GM18502 (cell line): ENCODE results near the gene CCDC91.
"Not testable (repeated sequence)": the region's sequence is repeated elsewhere in the genome, so short reads cannot be mapped to it uniquely, and the experiment has no call there.

Source experiments
- ATAC-seq: cut with Tn5 transposase; IDR thresholded peaks from one replicate; pipeline ENCODE4 v1.9.1; 2021; ENCODE audit warnings: mild to moderate bottlenecking; ENCODE audit not compliant: unreplicated experiment, poor library complexity

CCDC91 gene

DNA sequence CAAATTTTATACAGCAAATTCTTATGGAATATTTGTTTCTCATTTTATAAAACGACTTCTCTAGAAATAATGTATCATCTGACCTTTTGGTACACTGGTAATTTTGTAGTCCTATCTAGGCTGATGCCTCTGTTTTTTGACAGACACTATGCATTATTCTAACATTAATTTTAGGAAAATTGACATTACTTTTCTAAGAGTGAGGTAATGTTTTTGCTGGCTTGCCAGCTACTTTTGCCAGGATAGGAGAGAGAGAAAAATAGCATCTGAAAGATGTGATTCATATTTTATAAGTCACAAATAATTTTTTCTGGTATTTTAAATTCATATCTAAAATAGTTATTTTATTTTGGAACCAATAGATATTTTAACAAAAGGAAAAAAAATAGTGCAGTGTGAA is 153.5 kb downstream of the CCDC91 start:
- ATAC-seq, result no peak

DNA sequence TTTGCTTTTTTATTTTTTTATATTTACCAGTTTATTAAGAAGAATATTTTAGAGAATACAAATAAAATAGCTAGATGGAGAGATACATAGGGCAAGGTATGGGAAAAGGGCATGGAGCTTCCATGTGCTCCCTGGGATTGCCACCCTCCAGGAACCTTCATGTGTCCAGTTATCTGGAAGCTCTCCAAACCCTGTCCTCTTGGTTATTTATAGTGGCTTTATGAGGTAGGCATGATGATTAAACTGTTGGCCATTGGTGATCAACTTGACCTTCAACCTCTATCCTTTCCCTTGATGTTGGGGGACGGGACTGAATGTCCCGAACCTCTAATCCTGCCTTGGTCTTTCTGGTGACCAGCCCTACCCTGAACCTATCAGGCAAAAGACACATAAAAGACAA is 156.3 kb downstream of the CCDC91 start:
- no peak for ATAC-seq

DNA sequence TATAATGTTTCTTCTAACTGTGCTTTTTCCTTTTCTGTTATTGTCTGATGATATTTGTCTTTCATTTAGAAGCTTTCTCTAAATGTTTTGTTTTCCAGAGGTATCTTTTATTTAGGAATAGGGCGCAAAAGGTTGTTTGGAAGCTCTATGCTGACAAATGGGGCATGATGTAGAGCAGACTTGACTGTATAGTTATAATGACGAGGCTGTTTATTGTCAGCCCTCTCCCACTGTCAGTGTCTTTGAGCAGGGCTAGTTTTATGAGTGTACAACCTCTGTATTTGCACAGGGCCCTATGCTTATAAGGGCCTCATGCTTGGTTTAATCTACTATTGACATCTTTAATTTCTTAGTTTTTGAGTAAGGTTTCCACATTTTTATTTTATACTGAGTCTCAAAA is 158.9 kb downstream of the CCDC91 start:
- no peak for ATAC-seq

DNA sequence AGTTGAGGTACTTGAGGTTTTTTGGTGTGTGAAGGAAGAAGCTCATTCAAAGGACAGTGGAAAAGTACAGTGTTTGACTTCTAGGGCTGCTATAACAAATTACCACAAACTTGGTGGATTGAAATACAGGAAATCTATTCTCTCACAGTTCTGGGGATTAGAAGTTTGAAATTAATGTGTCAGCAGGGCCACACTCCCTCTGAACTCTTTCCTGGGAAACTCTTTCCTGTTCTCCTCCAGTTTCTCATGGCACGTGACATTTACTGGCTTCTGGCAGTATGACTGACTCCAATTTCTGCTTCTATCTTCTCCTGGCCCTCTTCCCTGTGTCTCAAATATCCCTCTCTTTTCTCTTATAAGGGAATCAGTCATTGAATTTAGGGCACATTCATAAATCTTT is 160.2 kb downstream of the CCDC91 start:
- no peak for ATAC-seq

DNA sequence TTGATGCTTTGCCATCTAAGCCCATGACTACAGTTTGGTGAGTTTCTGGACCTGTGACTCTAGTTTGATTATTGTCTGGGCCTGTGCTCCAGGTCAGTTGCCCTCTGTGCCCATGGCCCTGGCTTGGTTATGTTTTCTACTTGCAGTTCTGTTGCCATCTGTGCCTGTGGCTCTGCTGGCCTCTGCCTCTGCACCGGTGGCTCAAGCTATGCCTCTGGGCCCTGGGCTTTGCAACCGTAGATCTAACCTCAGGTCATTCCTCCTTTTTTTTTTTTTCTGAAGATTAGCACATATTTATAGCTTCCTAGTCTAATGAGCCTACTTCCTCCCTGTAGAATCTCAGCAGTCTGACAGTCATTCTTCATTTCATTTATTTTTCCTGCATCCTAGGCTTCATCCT is 161.2 kb downstream of the CCDC91 start:
- ATAC-seq, result no peak

DNA sequence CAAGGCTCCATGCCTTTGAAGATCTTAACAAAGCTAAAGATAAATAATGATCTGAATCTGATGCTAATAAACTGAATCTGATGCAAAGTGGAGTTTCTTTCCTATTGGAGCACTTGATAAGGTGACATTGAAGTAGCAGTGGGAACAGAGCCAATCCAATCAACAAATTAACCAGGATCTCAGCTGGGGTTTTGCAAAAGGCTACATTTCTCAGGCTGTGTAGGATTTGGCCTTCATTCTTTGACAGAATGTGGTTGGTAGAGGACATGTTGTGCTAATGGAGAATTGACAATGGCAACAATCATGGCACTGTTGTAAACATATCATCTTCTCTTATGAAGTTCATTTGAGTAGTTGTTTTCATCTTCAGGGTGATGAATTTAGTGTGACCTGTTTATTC is 164.9 kb downstream of the CCDC91 start:
- ATAC-seq, result no peak

DNA sequence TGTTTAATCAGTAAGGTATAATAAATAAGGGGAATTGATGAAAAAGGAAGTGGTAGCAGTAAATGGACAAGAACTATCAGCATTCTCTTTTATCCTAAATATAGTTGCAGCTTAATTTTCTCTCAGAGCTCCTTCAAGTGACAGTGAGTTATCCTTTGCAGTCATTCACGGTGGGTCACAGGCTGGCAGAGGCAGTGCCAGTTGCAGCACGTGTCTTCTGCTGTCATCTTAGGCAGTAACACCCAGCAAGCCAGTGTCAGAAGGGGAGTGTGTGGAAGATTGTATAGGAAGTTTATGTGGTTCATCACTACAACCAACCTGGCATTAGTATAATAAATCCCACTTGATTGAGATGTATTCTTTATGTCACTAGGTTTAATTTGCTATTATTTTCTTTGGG is 170.0 kb downstream of the CCDC91 start:
- no peak for ATAC-seq

DNA sequence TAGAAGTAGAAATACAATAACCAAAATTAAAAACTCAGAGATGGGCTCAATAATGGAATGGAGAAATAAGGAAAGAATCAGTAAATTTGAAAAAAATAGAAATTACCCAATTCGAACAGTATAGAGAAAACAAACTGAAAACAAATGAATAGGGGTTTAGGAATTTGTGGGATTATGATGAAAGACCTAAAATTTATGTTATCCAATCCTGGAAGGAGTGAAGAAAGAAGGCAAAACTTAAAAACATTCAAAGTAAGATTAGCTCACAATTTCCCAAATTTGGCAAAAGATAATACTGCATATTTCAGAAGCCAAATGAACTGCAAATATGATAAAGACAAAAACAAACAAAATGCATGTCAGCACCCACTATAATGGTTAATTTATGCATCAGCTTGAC is 177.1 kb downstream of the CCDC91 start:
- ATAC-seq, result no peak

DNA sequence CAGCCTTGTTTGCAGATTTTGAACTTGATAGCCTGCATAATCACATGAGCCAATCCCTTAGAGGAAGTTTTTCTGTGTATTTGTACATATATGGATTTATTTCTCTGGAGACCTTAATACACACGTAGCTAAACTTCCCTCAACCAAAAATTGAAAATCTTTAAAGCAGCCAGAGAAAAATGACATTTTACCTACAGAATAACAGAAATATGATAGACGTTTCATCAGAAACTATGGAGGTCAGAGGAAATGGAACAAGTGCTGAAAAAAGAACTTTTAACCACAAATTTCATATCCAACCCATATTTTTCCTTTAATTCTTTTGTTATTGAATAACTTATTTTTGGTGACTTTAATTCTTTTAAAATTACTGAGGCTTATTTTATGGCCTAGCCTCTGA is 177.7 kb downstream of the CCDC91 start:
- ATAC-seq, result no peak

DNA sequence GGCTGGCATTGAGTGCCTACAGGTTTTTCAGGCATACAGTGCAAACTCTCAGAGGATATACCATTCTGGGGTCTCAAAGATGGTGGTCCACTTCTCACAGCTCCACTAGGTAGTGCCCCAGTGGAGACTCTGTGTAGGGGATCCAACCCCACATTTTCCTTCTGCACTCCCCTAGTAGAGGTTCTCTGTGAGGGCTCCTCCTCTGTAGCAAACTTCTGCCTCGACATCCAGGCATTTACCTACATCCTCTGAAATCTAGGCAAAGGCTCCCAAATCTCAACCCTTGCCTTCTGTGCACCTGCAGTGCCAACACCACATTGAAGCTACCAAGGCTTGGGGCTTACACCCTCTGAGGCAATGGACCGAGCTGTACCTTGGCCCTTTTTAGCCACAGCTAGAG is 179.2 kb downstream of the CCDC91 start:
- ATAC-seq, result no peak

DNA sequence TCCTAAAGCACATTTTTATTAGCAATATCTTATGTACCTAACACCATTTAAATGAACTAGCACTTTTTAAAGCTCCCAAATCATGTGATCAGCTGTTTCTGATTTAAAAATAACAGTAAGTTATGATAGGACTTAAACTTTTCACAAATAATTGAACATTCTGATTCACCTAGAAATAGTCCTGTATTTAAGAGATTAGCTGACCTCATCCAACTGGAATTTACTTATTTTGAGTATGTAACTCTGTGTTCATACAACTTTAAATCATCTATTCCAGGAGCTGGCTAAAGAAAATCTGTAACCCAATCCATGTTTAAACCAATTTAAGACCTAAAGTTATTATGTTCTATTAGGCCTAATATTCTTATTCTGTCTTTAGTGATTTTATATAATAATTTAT is 184.3 kb downstream of the CCDC91 start:
- ATAC-seq, result no peak

DNA sequence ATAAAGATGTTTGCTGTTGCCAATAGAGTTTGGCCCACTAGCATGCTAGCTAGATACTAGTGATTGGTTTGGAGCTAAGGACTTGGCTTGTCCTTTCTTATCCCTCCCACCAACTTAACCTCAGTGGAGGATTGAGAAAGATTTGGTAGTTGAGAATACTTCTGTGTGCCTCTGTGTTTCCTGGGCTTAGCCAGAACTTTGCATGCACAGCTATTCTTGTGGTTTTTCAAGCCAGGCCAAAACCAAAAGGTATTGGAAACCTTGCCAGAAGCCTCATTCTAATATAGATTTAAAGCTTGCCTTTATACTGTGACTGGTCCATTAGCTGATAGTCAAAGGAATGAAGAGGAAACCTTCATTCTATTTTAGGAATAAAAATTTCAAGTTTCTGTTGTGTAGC is 188.5 kb downstream of the CCDC91 start:
- ATAC-seq, result no peak

DNA sequence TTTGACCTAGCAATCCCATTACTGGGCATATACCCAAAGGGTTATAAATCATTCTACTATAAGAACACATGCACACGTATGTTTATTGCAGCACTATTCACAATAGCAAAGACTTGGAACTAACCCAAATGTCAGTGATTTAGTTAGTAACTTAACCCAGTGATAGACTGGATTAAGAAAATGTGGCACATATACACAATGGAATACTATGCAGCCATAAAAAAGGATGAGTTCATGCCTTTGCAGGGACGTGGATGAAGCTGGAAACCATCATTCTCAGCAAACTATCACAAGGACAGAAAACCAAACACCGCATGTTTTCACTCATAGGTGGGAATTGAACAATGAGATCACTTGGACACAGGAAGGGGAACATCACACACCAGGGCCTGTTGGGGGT is 189.5 kb downstream of the CCDC91 start:
- not testable (repeated sequence) for ATAC-seq

DNA sequence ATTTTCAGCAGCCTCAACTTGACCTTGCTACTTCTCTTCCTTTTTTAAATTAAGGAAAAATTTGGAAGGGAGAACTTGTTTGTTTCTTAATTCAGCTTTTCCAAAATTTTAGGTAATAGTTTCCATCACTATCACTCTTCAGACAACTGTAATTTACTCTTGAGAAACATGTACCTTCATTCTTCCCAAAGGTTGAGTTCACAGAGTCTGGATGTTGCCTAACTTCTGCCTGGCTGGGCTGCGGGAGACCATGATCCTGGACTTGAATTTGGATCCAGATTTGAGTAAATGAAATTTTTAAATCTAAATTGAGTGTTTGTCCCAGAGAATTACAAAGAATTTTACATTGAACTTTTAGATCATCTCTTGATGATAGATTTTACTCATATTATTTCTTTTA is 193.1 kb downstream of the CCDC91 start:
- no peak for ATAC-seq

DNA sequence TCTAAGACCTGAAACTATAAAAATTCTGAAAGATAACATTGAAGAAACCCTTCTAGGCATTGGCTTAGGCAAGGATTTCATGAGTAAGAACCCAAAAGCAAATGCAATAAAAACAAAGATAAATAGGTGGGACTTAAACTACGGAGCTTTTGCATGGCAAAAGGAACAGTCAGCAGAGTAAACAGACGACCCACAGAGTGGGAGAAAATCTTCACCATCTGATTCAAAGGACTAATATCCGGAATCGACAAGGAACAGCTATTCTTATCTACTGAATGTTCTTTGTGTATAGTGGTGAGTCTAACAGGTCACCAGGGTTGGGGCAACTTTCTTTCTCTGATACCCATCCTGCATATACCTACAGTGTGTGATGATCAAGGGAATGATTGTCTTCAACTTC is 198.6 kb downstream of the CCDC91 start:
- no peak for ATAC-seq

DNA sequence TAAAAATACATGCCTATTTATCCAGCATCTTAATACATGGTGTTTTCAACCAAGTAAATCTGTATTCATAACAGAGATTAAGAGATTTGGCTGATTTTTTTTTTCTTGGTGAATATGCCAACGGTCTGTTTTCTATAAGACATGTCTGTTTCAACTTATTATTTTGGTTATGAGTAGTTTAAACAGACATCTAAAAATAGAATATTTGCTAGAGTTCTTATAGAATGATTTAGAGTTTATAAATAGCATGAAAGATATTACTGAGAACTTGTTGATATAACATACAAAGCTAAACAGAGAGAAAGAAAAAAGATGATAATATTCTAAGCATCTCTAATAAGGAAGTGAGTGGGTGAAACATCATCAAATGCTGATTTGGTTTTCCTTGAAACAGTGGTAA is 199.9 kb downstream of the CCDC91 start:
- ATAC-seq, result no peak

DNA sequence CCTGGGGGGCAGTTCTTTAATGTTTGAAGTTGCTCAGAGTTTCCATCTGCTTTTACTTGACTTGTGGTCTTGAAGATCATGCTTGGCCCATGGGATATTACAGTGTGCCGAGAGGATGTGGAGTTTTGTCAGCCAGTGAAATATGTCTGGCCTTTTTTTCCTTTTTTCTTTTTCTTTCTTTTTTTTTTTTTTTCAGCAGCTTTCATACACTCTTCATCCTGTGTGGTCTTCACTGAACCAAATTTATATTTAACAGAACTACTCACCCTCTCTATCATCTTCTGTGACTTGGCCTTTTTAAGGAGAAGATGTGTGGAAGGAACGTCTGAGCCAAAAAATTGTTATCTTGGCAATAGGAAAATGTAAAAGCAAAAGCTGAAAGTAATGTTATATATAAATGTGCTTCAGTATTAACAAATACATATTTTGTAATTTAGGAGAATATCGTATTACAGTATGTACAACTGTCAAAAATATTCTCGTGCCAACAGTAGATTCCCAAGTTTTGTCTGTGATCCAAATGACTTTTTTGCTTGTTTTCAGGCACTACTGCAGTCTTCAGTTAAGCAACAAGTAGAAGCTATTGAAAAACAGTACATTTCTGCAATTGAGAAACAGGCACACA is 200.6 kb downstream of the CCDC91 start:
- no peak for ATAC-seq

DNA sequence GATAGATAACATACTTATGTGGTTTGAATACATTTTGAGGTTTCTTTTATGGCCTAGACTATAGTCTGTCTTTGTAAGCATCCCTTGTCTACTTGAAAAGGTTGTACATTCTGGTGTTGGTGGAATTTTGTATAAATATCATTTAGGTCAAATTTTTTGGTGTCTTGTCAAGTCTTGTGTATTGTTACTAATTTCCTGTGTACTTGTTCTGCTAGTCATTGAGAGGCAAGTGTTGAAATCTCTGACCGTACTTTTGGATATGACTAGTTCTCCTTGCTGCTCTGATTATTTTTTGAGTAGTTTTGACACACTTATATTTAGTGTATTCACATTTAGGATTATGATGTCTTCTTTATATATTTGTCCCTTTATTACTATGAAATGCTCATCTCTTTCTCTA is 219.6 kb downstream of the CCDC91 start:
- ATAC-seq, result no peak

DNA sequence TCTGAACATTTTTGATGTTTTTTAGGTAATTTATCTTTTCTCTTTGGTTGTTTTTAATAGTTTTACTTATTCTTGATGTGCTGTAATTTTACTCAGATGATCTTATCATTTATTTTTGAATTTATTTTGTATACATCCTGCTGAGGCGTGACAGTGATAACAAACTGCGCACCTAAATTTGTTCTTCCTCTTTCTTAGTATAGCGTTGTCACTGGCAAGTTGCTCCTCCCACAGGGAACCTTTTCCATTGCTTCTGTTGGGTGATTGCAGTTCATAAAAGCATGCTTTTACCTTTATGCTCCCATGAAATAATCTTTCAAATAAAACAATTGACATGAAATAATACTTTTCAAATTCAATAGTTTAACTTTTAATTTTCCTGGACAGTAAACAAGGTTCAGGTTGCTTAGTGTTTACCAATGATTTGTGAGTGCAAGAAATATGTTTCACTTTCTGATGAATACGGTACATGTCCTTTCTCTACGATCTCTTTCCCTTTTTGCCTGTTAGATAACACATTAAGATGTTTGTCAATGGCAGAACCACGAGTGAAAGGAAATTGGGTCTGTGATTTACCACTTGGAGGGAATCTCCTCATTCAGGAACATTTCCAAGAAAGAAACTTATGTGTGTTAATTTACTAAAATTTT is 223.3 kb downstream of the CCDC91 start:
- ATAC-seq, result peak; percentile 58

DNA sequence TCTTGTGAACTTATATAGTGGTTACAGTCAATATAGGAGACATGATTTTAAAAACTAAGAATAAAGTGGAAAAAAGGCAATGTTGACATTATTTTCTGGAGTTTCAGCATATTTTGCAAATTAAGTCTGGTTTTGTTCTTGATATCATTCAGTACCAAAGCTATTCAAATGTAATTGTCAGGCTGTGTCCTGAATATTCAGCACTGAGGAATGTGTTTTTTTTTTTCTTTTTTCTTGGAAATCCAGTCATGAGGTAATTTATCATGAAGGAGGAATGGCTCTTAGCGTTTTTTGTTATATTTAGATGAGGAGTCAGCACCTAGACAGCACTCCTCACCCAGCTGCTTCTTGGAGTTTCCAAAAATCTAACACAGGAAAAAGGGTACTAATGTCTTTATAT is 225.5 kb downstream of the CCDC91 start:
- no peak for ATAC-seq

DNA sequence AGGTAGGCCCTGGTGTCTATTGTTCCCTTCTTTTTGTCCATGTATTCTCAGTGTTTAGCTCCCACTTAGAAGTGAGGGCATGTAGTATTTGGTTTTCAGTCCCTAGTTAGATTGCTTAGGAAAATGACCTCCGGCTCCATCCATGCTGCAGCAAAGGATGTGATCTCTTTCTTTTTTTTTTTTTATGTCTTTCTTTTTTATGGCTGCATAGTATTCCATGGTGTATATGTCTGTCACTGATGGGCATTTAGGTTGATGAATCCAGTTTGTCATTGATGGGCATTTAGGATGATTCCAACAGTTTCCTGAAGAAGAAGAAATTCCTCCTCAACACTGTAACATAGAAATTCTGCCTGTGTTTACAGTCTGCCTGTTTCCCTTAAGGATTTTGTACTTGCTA is 231.1 kb downstream of the CCDC91 start:
- ATAC-seq, result no peak

DNA sequence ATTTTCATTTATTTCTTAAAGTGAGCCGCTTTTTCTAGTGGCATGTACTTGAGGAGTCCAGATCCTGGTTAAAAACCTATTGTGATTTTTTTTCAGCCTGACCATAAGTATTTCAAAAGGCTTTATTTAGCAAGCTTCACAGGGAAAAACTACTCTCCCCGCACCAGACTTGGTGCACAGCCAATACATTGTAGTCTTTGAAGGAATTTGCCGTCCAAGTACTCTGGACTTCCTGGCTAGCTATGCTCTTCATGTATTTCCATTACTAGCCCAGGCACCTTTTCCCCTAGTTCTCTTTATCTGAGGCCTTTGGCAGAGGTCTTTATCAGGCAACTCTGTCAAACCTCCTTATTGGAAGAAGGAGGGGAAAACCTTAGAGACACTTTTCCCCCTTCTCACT is 234.7 kb downstream of the CCDC91 start:
- ATAC-seq, result no peak

DNA sequence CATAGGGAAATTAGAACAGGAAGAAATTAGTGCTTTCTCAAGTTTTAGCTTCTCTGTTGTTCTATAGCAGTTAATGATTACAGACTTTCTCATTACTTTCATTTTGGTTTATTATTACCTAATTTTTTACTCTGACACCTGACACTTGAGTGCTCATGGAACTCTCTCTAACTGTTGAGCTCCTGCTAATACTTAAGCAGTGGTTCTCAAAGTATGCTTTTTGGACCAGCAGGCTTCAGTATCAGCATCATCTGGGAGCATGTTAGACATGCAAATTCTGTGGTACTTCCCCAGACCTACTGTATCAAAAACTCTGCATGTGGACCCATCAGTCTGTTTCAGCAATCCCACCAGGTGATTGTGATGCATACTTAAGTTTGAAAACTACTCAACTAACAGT is 235.3 kb downstream of the CCDC91 start:
- no peak for ATAC-seq
